Mucosa of descending colon (tissue), 3 donors: Measurements from ENCODE around the gene GSX1. TPM values are rescaled to one million over a fixed set of nuclear protein-coding genes. Genes with fewer than 3 reads are reported as not detected.
A peak's percentile ranks its signal among the peaks of the same experiment; 100 is the strongest.

Source experiments
- ATAC-seq: fragments of 200-7000 bp; cut with Tn5 transposase; one replicate; pipeline ENCODE4 v1.9.1; 2020; ENCODE audit warnings: mild to moderate bottlenecking, moderate library complexity
- DNase-seq, 3 donors: peaks; one replicate each; pipeline ENCODE4 v3.0.0-alpha.2; 2020
- H3K36me3 ChIP-seq: fragments of 200-600 bp; one replicate; pipeline ENCODE4 v1.8.0; 2021; ENCODE audit warnings: low read depth, mild to moderate bottlenecking
- H3K4me1 ChIP-seq: fragments of 200-600 bp; one replicate; pipeline ENCODE4 v1.8.0; 2021; ENCODE audit warnings: low read depth, mild to moderate bottlenecking
- H3K4me3 ChIP-seq: fragments of 200-600 bp; one replicate; pipeline ENCODE4 v1.8.0; 2021; ENCODE audit warnings: mild to moderate bottlenecking
- H3K9me3 ChIP-seq: fragments of 200-600 bp; one replicate; pipeline ENCODE4 v1.8.0; 2021; ENCODE audit warnings: mild to moderate bottlenecking
- CTCF ChIP-seq: fragments of 200-600 bp; IDR thresholded peaks from one replicate; pipeline ENCODE4 v1.8.0; 2022; ENCODE audit warnings: antibody characterized with exemption, mild to moderate bottlenecking
- intact Hi-C, 2 donors: fragments of 100-400 bp; cut with DNase I in 1 of 2; cut with micrococcal nuclease in 1 of 2; formaldehyde crosslinking; loops; one replicate each; pipeline versions ENCODE4 v1.11.0 to v1.11.1; 2022; cut with DNase I, micrococcal nuclease
- total RNA-seq, 3 donors: library from RNA; stranded (reverse); fragmentation: NEBNext Ultra II Directional in 2 of 3; extraction: Animal tissue kit (Norgen Biotek cat#: 25700) in 2 of 3; gene quantifications; one replicate each; pipeline versions ENCODE4 v1.2.1 to v1.2.4, GENCODE V29; 2021 to 2023
- donor health status: DM: no; HTN: no; CAD: no; lungs with moderate emphysema.
- donor health status: DM: no; HTN: no; CAD: no.
- donor health status: DM: no; HTN: yes; CAD: no.

Gene GSX1
- total RNA-seq, 3 donors from 2014 or later, result not detected

GRCh38 chr13:27770809-27771208, 21.5 kb upstream of the GSX1 start:
- H3K4me1 ChIP-seq, result no peaks in the 10 kb centered on the region
- intact Hi-C loops, result no loop called here
- DNase-seq (peak in 2 of 3 donors; percentile 39 to 66), ATAC-seq (peak; percentile 66)
- no peak overlapping the region for H3K4me3 ChIP-seq
- TF ChIP-seq CTCF, result no peak
- H3K9me3 ChIP-seq, result no peaks in the 10 kb centered on the region
- H3K36me3 ChIP-seq, result no peaks in the 10 kb centered on the region

GRCh38 chr13:27772651-27773425, 19.4 kb upstream of the GSX1 start:
- H3K36me3 ChIP-seq, result no peaks in the 10 kb centered on the region
- ATAC-seq, result no peak
- DNase-seq, result no peak
- intact Hi-C loops, result no loop called here
- no peaks in the 10 kb centered on the region for H3K4me1 ChIP-seq
- no peak for TF ChIP-seq CTCF
- no peak overlapping the region for H3K4me3 ChIP-seq
- H3K9me3 ChIP-seq, result no peaks in the 10 kb centered on the region

- Histone ChIP-seq H3K4me3 (no peak overlapping the region), H3K4me1 (no peaks in the 10 kb centered on the region)
- ATAC-seq, result no peak
Measured at GRCh38 chr13:27774169-27774568, 18.1 kb upstream of the GSX1 start.

GRCh38 chr13:27774651-27775050, 17.6 kb upstream of the GSX1 start:
- ATAC-seq, result no peak
- Histone ChIP-seq H3K4me1 (no peaks in the 10 kb centered on the region), H3K4me3 (no peak overlapping the region), H3K36me3 (no peaks in the 10 kb centered on the region), H3K9me3 (no peaks in the 10 kb centered on the region)
- intact Hi-C loops, result no loop called here
- no peak for DNase-seq
- no peak for TF ChIP-seq CTCF

More at GRCh38 chr13:27774169-27774568, 18.1 kb upstream of the GSX1 start:
- H3K9me3 ChIP-seq, result no peaks in the 10 kb centered on the region
- DNase-seq, result no peak
- intact Hi-C loops, result no loop called here
- no peaks in the 10 kb centered on the region for H3K36me3 ChIP-seq
- no peak for TF ChIP-seq CTCF

GRCh38 chr13:27775943-27776342, 16.3 kb upstream of the GSX1 start:
- H3K36me3 ChIP-seq, result no peaks in the 10 kb centered on the region
- TF ChIP-seq CTCF, result no peak
- ATAC-seq, result no peak
- H3K4me1 ChIP-seq, result no peaks in the 10 kb centered on the region
- no peaks in the 10 kb centered on the region for H3K9me3 ChIP-seq
- no peak overlapping the region for H3K4me3 ChIP-seq
- intact Hi-C loops, result no loop called here
- DNase-seq, result no peak
